Testis (tissue), 2 donors: ENCODE results near the gene ZFR.

ENCODE experiments used
- CTCF ChIP-seq, 3 experiments: fragments of 450-650 bp in 2 of 3; fragments of 200-600 bp in 1 of 3; sonication (generic) in 1 of 3; IDR thresholded peaks; one replicate each; pipeline ENCODE4 v1.5.1; 2016 to 2019; ENCODE audit warnings: antibody characterized with exemption in 3 of 3, mild to moderate bottlenecking in 2 of 3, moderate library complexity in 1 of 3
- POLR2A ChIP-seq: fragments of 450-650 bp; IDR thresholded peaks from one replicate; pipeline ENCODE4 v1.6.1; 2017; ENCODE audit warnings: antibody characterized with exemption, mild to moderate bottlenecking, moderate library complexity

GRCh38 chr5:32387211-32387610 lies 57.3 kb downstream of the ZFR start:
- TF ChIP-seq CTCF (IDR thresholded peaks at IDR 0.05) (no peak), POLR2A (no peak)
